Right lung (tissue), 10 donors: ENCODE data around the gene DNAH10. TPM values are rescaled to one million over a fixed set of nuclear protein-coding genes. Genes with fewer than 3 reads are reported as not detected.

Experiments
- DNase-seq, 2 donors: peaks; one replicate each; pipeline ENCODE4 v3.0.0-alpha.2; 2013
- long read RNA-seq, 8 donors: transcript quantifications; one replicate each; lab custom pipeline, GENCODE V29; 2026
- polyA plus RNA-seq, 5 donors: library from polyadenylated mRNA; unstranded; fragments of 120-200 nt; gene quantifications; one replicate each; pipeline versions ENCODE4 v1.2.1 to v1.2.3, GENCODE V29; 2013; ENCODE audit warnings: inconsistent platforms in 1 of 5, low replicate concordance in 1 of 5; ENCODE audit not compliant: insufficient read length in 5 of 5, insufficient read depth in 1 of 5

DNAH10 gene, protein sequence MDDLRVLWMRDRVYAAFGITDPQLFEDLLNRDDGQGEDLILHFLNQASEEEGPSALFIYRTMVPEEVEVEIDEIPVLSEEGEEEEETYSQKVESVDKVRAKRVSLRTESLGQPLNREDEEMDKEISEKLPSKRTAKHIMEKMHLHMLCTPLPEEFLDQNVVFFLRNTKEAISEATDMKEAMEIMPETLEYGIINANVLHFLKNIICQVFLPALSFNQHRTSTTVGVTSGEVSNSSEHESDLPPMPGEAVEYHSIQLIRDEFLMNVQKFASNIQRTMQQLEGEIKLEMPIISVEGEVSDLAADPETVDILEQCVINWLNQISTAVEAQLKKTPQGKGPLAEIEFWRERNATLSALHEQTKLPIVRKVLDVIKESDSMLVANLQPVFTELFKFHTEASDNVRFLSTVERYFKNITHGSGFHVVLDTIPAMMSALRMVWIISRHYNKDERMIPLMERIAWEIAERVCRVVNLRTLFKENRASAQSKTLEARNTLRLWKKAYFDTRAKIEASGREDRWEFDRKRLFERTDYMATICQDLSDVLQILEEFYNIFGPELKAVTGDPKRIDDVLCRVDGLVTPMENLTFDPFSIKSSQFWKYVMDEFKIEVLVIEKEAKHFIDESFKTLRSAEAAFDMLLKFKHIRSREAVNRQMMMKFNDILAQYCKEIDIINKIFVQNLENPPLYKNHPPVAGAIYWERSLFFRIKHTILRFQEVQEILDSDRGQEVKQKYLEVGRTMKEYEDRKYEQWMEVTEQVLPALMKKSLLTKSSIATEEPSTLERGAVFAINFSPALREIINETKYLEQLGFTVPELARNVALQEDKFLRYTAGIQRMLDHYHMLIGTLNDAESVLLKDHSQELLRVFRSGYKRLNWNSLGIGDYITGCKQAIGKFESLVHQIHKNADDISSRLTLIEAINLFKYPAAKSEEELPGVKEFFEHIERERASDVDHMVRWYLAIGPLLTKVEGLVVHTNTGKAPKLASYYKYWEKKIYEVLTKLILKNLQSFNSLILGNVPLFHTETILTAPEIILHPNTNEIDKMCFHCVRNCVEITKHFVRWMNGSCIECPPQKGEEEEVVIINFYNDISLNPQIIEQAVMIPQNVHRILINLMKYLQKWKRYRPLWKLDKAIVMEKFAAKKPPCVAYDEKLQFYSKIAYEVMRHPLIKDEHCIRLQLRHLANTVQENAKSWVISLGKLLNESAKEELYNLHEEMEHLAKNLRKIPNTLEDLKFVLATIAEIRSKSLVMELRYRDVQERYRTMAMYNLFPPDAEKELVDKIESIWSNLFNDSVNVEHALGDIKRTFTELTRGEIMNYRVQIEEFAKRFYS (N-terminal part only)
- polyA plus RNA-seq = 1 to 10 TPM; 3.3 to 8.5 (median 6.0) TPM
- long read RNA-seq, donor 1, partial matches to known transcripts = 8 of 71 reads
- long read RNA-seq, donor 1, other reads (novel, unspliced or antisense) = 63 of 71 reads
- long read RNA-seq, donor 2 = 0 reads
- long read RNA-seq, donor 3, partial matches to known transcripts = 7 of 23 reads
- long read RNA-seq, donor 3, other reads (novel, unspliced or antisense) = 16 of 23 reads
- long read RNA-seq, donor 4 = 0 reads
- long read RNA-seq, donor 5, partial matches to known transcripts = 6 of 32 reads
- long read RNA-seq, donor 5, other reads (novel, unspliced or antisense) = 26 of 32 reads
- long read RNA-seq, donor 6 = 0 reads
- long read RNA-seq, donor 7, partial matches to known transcripts = 20 of 66 reads
- long read RNA-seq, donor 7, other reads (novel, unspliced or antisense) = 46 of 66 reads
- long read RNA-seq, donor 8 = 0 reads

DNA sequence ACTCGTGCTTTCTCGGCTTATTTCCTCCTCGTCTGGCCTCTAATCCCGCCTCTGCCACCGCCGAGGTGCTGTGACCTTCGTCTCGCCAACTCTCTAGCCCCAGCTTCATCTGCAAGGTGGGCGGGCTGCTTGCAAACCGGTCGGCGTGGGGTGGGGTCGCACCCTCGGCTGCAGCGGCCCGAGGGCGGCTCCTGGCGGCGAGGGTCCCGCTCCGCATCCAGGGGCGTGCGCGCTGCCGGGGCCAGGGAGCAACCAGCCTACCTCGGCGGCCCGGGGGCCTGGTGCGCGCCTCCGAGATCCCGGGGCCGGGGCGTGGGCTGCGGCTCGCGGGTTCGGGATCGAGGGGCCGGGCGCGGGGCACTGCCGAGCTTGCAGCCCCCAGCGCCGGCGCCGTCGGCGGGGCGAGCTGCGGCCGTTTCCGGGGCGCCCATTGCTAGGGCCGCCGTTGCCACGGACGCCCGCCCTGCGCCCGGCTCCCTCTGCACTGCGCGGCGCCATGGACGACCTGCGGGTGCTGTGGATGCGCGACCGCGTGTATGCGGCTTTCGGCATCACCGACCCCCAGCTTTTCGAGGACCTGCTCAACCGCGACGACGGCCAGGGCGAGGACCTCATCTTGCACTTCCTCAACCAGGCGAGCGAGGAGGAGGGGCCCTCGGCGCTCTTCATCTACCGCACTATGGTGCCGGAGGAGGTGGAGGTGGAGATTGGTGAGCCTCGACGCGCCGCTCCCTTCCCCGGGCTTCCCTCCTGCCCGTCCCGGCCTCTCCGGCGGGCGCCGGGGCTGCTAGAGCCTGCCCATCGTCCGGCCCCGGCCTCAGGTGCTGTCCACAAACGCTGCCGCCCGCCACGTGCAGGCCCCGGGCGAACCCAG, at the start of gene DNAH10:
DNAH10 (plus strand) TSS at position 461 of the 874 bp plus-strand sequence; CDS start at position 497, 36 bp downstream.
- peak; percentile 16 to 26 for DNase-seq

- DNase-seq = no peak
Measured at GRCh38 chr12:123712780-123713319, 49.3 kb upstream of the DNAH10 start.

DNA sequence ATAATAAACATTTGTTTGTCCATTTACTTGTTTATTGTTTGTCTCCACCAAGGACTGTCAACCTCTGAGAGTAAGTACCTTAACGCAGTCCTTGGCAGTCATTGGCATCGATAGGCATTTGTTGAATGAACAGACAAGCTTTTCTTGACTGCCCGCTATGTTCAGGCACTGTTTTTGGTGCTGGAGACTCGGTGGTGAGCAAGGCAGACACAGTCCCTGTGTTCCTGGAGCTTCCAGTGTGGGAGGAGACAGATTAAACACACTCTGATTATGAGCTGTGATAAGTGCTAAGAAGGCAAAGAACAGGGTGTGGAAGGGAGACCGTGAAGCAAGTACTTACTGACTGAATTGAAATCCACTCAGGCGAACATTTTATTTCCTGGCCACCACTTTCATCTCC, 48.7 kb upstream of the DNAH10 start:
- no peak for DNase-seq

DNA sequence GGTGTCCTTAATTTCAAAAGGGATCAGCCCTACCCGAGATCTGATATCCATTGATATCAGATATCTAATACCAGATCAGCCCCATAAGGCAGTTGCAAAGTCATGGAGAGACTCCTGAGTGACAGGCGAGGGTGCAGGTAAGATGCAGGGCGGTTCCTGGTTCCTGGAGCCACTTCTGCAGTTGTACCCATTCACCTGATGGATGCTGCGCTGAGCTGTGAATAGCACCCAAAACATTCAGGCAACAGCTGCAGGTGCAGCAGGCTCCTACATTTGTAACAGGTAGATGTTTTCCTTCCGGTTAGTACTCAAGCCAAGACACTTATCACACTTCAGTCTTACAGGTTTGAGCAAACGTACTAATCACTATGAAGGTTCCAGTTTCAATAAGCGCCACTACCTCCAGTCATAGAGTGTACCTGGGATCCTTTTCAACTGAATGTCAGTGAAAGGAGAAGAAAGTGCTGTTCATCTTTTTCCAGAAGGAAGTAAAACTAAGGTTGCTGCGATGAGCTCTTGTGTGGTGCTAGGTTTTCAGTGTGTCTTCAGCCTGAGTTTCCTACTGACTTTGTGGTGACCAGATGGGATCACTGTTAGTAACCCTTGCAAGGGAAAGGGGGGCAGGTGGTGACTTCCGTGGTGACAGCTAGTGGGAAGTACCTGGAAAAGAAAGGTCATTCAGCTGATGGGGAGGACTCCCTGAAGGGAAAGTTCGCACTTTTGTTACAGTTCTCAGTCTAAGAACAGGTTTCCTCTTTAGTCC, 48.1 kb upstream of the DNAH10 start:
- no peak for DNase-seq

GRCh38 chr12:123715195-123715594, 46.9 kb upstream of the DNAH10 start:
- DNase-seq = no peak

GRCh38 chr12:123717350-123717749, 44.8 kb upstream of the DNAH10 start:
- no peak for DNase-seq

DNA sequence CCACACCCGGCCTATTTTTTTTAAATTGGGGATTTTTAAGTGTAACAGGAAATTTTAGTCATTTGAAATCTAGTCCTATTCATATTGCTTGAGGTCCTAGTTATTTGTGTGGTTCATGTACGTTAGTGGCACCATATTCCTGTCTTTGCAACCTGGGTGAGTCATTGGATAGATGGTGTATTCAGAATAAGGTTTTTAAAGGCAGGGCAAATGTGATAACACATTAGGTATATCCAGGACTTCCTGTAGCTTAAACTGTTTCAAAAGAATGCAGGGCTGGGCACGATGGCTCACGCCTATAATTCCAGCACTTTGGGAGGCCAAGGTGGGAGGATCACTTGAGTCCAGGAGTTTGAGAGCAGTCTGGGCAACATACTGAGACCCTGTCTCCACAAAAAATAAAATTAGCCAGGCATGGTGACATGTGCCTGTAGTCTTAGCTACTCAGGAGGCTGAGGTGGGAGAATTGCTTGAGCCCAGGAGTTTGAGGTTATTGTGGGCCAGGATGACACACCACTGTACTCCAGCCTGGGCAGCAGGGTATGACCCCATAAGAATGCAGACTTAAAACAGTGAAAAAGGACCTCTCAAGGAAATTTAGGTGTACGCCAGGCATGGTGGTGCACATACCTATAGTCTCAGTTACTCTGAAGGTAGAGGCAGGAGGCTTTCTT, 41.8 kb upstream of the DNAH10 start:
- no peak for DNase-seq

DNA sequence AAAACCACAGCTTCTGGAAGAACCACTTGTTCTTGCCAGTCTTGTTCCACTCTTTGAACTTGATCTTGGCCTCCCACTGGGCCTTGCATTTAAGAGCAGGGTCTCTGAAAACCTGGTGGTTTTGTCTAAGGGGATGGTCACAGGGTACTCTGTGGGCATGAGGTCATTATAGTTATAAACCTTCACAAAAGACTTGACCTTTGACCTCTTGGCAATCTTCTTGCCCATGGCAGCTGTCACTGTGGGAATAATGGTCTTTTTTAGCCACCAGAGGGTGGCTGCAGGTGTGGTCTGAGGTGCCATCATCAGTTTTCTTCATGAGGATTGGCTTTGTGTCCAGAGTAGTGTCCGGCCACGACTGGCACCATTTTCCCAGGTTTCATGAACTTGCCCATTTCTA, 40.9 kb upstream of the DNAH10 start:
- DNase-seq = no peak

- no peak for DNase-seq
Measured at GRCh38 chr12:123723011-123723410, 39.1 kb upstream of the DNAH10 start.

DNA sequence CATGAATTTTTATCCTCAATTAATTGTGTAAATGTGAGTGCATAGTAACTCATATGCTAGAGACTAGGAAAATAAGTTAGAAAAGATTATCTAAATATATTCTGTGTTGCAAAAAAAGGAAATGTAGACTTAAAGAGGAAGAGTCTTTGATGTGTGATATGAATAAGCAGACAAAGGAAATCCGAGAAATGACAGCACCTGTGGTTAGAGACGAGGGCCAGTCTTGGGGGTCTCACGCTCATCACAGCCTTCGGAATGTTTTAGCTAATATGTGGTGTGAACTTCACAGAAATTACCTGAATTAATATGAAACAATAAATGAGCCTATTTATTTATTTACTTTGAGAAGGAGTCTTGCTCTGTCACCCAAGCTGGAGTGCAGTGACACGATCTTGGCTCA, 38.3 kb upstream of the DNAH10 start:
- no peak for DNase-seq

DNA sequence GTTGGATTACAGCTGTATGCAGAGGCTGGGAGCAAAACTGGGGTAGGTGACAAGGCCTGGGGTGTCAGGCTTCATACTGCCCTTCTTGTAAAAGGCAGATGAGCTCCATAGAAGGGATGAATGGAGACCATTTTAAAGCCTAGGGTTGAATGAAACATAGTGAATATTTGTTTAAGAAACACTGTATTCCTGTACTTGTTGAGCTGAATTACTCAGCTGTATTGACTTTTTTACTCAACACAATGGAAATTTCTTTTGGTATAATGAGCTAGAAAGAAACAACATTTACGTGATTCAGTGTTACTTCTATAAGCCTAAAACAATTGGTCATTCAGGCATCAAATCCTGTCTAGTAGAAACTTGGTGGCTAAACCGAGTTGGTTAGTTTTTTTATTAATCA, 35.9 kb upstream of the DNAH10 start:
- DNase-seq = no peak

- no peak for DNase-seq
Measured at GRCh38 chr12:123726962-123727361, 35.1 kb upstream of the DNAH10 start.

DNA sequence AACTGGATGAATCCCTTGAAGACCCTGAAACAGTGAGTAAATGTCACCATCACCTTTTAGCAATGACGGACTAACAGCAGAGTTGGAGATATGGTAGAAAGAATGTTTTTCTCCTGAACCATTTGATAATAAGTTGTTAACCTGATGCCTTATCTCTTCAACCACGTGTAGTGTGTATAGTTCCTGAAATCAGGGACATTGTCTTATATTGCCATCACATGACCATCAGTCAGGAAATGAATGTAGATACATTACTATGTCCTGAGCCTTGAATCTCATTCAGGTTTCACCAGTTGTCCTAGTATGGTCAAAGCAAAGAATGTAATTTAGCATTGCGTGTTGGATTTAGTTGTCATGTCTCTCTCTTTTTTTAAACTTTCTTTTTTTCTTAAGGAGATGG, 34.2 kb upstream of the DNAH10 start:
- no peak for DNase-seq

DNA sequence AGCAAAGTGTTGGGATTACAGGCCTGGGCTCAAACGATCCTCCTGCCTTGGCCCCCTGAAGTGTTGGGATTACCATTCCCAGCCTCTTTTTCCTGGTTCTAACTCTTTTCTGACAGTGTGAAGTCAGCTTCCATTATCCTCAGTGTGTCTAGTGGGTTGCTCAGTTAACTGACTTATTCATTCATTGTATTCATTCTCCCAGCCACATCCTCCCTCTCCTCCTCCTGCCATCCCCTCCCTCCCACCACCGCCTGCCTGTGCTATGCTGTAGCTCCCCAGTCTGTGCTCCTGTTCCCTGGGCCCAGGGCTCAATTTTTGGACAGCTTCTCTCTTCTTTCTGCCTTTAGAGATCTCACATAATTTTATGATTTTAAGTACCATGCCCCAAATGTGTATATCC, 30.5 kb upstream of the DNAH10 start:
- no peak for DNase-seq

GRCh38 chr12:123732251-123732650, 29.9 kb upstream of the DNAH10 start:
- no peak for DNase-seq

- DNase-seq = no peak
Measured at GRCh38 chr12:123733229-123733628, 28.9 kb upstream of the DNAH10 start.

DNA sequence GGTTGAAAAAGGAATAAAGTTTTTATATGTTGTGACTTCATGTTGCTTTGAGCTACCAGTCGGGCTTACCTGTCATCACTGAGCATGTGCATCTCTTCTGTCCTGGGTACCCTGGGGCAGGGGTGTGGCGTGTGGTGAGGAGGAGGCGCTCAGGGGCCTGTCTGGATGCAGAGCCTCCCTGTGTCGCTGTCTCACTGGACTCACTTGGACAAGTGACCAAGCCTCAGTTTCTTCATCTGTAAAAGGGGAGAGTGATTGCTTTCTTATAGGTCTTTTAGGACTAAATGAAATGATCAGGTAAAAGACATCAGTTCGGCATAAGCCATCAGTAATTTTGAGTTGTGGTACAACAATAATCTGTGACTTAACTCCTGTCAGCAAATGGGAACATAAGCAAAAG, 27.8 kb upstream of the DNAH10 start:
- no peak for DNase-seq

DNA sequence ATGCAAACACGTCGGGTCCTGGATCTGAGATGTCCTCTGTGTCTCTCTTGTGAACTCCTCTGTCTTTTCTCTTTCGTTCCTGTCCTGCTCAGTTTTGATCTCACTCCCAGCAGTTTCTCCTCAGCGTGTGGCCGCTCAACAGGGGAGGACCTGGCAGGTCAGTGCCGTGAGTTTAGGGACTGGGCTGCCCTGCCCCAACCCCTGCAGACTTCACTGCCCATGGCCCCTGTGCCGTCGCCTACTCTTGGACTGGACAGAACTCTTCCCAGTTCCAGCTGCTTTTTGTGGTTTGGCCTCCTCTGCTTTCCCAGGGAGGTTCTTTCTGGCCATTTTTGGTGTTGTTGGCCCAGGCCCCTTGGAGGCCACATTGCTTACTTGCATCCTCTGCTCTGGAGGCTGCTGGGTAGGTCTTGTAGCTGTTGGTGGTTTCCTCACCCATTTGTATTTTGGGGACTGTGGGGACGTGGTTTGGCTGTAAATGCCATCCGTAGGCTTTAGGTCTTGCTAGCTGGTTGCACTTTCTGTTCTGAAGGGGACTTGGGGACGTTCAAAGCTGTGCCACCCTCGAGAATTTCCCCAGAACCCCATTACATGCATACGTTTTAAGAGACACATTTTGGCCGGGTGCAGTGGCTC, 20.0 kb upstream of the DNAH10 start:
- no peak for DNase-seq
